GM12892 (cell line): Measurements from ENCODE around the gene SCARB1.

Source experiments
- DNase-seq: peaks from one replicate; pipeline ENCODE4 v3.0.0; 2011; ENCODE audit not compliant: insufficient read length
- FAIRE-seq: peaks from 2 replicates; lab custom pipeline; 2011; peaks lifted over from hg19 to GRCh38; lab: Jason Lieb, UNC
- POLR2A ChIP-seq: IDR thresholded peaks from 2 replicates; pipeline ENCODE4 v1.6.1; 2011; ENCODE audit warnings: low read depth, low read length, control low read depth
- POLR2AphosphoS5 ChIP-seq: IDR thresholded peaks from 2 replicates; pipeline ENCODE4 v1.6.1; 2011; ENCODE audit warnings: low read depth, low read length, control low read depth
- TAF1 ChIP-seq: IDR thresholded peaks from 2 replicates; pipeline ENCODE4 v1.6.1; 2011; ENCODE audit warnings: low read depth, mild to moderate bottlenecking, control low read depth, low read length, borderline replicate concordance

The SCARB1 gene

GRCh38 chr12:124795081-124795948, 68.3 kb downstream of the SCARB1 start:
- TF ChIP-seq TAF1, result 0 out of 2 replicates have a peak, but pooled peaks have one; percentile 18
- TF ChIP-seq POLR2A, result 0 out of 2 replicates have a peak, but pooled peaks have one; percentile 26
- no peak for TF ChIP-seq POLR2AphosphoS5
- FAIRE-seq, result peak; percentile 78
- no peak for DNase-seq

DNA sequence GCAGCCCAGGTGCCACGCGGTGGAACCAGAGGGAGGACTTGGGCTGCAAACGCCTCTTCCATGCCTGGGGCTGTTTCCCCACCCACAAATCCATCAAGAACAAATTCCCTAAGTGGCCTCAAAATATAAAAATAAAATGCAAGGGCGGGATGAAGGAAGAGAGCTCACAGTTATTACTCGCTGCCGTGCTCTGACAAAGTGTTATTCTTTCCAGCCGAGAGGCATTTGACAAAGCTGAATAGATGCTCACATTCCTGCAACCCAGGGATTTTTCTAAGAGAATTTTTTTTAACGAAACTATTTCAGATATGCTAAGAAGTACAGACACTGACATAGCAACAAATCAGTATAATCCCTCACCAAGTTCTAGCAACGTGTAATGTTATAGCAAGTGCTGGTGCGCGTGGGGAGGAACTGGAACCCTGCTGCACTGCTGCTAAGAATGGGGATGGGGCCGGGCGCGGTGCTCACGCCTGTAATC, 70.7 kb downstream of the SCARB1 start:
- DNase-seq (no peak), FAIRE-seq (no peak)
- TF ChIP-seq POLR2AphosphoS5, result no peak
- TF ChIP-seq POLR2A, result no peak
- no peak for TF ChIP-seq TAF1

DNA sequence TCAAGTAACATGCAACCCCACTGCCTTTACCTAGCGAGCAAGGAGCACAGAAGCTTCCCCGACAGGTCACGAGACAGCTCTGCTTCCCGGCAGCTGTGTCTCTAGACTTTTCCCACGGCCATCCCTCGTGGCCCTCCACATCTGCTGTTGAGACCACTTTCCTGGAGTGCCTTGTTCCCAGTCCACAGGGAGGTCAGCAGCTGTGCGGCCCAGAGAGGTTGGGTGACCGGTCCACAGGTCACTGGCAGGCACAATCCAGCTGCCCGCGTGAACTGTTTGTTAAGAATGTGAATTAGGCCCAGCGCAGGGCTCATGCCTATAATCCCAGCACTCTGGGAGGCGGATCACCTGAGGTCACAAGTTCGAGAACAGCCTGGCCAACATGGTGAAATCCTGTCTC, 71.5 kb downstream of the SCARB1 start:
- no peak for TF ChIP-seq TAF1
- no peak for TF ChIP-seq POLR2A
- TF ChIP-seq POLR2AphosphoS5, result no peak
- DNase-seq (no peak), FAIRE-seq (no peak)

- TF ChIP-seq TAF1 (no peak), POLR2AphosphoS5 (no peak), POLR2A (no peak)
- FAIRE-seq, result no peak
- no peak for DNase-seq
Measured at GRCh38 chr12:124790650-124791400, 72.8 kb downstream of the SCARB1 start.

DNA sequence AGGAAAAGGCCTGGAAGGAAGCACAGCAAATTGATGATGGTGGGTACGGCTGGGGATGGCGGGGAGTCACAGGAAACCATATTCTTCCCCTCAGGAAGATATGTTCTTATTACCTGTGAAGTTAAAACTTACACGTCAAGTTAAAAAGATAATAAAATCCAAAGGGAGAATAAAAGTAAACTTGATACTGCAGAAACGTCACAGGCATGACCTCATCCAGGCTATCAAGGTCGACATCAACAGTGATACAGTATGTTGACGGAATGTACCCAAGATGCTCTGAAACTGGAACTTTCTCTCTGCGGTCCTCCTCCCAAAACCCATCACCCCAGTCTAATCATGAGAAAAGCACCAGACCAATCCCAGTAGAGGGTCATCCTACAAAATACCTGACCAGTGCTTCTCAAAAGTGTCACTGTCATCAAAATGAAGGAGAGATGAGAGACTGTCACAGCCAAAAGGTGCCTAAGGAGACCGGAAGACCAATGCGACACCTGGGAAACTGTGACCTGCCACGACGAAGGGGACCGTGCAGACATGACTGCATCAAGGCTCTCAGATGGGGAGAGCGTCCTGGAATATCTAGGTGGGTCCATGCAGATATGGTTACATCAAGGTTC, 74.6 kb downstream of the SCARB1 start:
- DNase-seq (no peak), FAIRE-seq (no peak)
- TF ChIP-seq POLR2A (no peak), TAF1 (no peak), POLR2AphosphoS5 (no peak)

DNA sequence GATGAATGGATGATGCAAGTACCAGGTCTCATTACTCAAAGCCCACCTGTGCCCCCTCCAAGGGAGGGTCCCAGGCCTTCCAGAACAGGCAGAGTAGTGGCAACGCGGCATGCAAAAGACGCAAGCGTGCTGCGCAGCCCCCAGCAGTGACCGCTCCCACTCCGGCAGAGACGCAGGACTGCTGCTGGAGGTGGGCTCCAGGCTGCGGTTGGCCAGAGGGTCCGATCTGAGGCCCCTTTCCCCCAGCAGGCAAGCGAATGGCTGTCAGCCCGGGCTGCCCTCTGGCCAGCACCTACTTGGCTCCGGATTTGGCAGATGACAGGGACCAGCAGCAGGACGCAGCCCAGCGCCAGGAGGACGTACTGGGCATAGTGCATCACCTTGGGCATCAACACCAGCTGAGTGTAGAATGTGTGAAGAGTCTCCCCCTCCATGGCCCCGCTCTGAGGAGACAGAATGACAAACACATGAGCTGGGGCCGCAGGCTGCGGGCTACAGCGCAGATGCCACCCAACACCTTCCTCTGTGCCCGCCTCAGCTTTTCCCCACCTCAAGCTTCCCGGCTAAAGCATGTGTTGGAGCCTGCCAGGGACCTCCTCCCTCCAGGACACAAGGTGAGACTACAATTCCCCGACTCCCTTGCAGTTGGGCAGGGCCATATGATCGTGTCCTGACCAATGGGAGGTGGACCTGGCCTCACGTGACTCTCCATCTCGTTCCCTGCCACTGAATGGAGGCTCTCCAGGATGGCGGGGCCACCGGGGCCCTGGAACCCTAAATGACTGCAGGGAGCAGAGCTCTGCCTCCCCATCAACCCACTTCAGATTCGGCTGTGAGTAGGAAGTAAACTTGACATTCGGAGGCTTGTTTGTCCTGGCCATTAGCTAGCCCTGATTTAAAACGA, 77.4 kb downstream of the SCARB1 start:
- TF ChIP-seq POLR2A (no peak), TAF1 (no peak), POLR2AphosphoS5 (no peak)
- FAIRE-seq (no peak), DNase-seq (no peak)

- FAIRE-seq (no peak), DNase-seq (no peak)
- TF ChIP-seq POLR2AphosphoS5 (no peak), TAF1 (no peak), POLR2A (no peak)
Measured at GRCh38 chr12:124784871-124785572, 78.6 kb downstream of the SCARB1 start.

GRCh38 chr12:124783087-124783486, 80.6 kb downstream of the SCARB1 start:
- FAIRE-seq (no peak), DNase-seq (no peak)
- TF ChIP-seq TAF1, result no peak

DNA sequence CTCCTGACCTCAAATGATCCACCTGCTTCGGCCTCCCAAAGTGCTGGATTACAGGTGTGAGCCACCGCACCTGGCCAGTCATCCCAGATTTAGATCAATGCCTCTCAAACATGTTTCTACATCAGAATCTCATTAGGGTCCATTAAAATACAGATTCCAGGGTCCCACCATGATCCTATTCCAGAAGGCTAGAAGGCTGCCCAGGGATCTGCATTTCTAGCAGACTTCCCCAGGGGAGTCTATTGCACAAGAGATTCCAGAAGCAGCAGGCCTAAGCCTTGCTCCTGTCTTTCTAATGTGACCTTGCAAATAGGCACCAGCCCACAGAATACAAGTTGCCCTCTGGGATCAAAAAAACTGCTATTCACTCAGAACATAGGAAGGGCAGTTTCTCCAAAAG, 81.5 kb downstream of the SCARB1 start:
- FAIRE-seq (no peak), DNase-seq (no peak)
- TF ChIP-seq POLR2AphosphoS5 (no peak), TAF1 (no peak), POLR2A (no peak)

- TF ChIP-seq POLR2AphosphoS5, result no peak
- no peak for TF ChIP-seq POLR2A
- no peak for TF ChIP-seq TAF1
- FAIRE-seq (no peak), DNase-seq (no peak)
Measured at GRCh38 chr12:124780752-124781685, 82.6 kb downstream of the SCARB1 start.
